Measurements from ENCODE around the gene MRO.
"Not testable (repeated sequence)": the region's sequence is repeated elsewhere in the genome, so short reads cannot be mapped to it uniquely, and the experiment has no call there.

Gene MRO

GRCh38 chr18:50819728-50820378 lies at the start of gene MRO:
MRO (minus strand) TSS chr18:50820016; CDS start chr18:50809400, 10,616 bp downstream.
- peaks cover 36% of the 10 kb centered on the region for H3K4me1 ChIP-seq (ENCODE audit: control insufficient read depth, insufficient read depth, low read length)
- H3K27me3 ChIP-seq (ENCODE audit: control insufficient read depth, insufficient read depth, low read length), result no peaks in the 10 kb centered on the region
- H3K4me3 ChIP-seq (ENCODE audit: low read depth, low read length), result peak within 1 kb of the TSS; percentile 55
- peak within 1 kb of the TSS; percentile 18 for H3K9ac ChIP-seq (ENCODE audit: low read length)
- no peaks in the 10 kb centered on the region for H3K36me3 ChIP-seq (ENCODE audit: control insufficient read depth, insufficient read depth, low read length)
- no peak within 1 kb of the TSS for H3K27ac ChIP-seq (ENCODE audit: low read depth, low read length)
- no peaks in the 10 kb centered on the region for H3K9me3 ChIP-seq (ENCODE audit: control insufficient read depth, insufficient read depth, low read depth, low read length)

- no peaks in the 10 kb centered on the region for H3K36me3 ChIP-seq (ENCODE audit: control insufficient read depth, insufficient read depth, low read length)
- no peak overlapping the region for H3K27ac ChIP-seq (ENCODE audit: low read depth, low read length)
- H3K4me3 ChIP-seq (ENCODE audit: low read depth, low read length), result no peak overlapping the region
- no peak overlapping the region for H3K9ac ChIP-seq (ENCODE audit: low read length)
- H3K27me3 ChIP-seq (ENCODE audit: control insufficient read depth, insufficient read depth, low read length), result no peaks in the 10 kb centered on the region
- H3K4me1 ChIP-seq (ENCODE audit: control insufficient read depth, insufficient read depth, low read length), result 0 out of 2 replicates have a peak, but pooled peaks cover 4% of the 10 kb centered on the region
- H3K9me3 ChIP-seq (ENCODE audit: control insufficient read depth, insufficient read depth, low read depth, low read length), result no peaks in the 10 kb centered on the region
Measured at GRCh38 chr18:50869150-50869549, 49.3 kb upstream of the MRO start.

GRCh38 chr18:50866765-50867164 lies 46.9 kb upstream of the MRO start:
- no peaks in the 10 kb centered on the region for H3K27me3 ChIP-seq (ENCODE audit: control insufficient read depth, insufficient read depth, low read length)
- H3K36me3 ChIP-seq (ENCODE audit: control insufficient read depth, insufficient read depth, low read length), result no peaks in the 10 kb centered on the region
- no peak overlapping the region for H3K4me3 ChIP-seq (ENCODE audit: low read depth, low read length)
- no peak overlapping the region for H3K9ac ChIP-seq (ENCODE audit: low read length)
- H3K9me3 ChIP-seq (ENCODE audit: control insufficient read depth, insufficient read depth, low read depth, low read length), result no peaks in the 10 kb centered on the region
- H3K4me1 ChIP-seq (ENCODE audit: control insufficient read depth, insufficient read depth, low read length), result 0 out of 2 replicates have a peak, but pooled peaks cover 4% of the 10 kb centered on the region
- H3K27ac ChIP-seq (ENCODE audit: low read depth, low read length), result no peak overlapping the region

- H3K36me3 ChIP-seq (ENCODE audit: control insufficient read depth, insufficient read depth, low read length), result no peaks in the 10 kb centered on the region
- H3K4me1 ChIP-seq (ENCODE audit: control insufficient read depth, insufficient read depth, low read length), result no peaks in the 10 kb centered on the region
- no peaks in the 10 kb centered on the region for H3K9me3 ChIP-seq (ENCODE audit: control insufficient read depth, insufficient read depth, low read depth, low read length)
- no peaks in the 10 kb centered on the region for H3K27me3 ChIP-seq (ENCODE audit: control insufficient read depth, insufficient read depth, low read length)
- H3K4me3 ChIP-seq (ENCODE audit: low read depth, low read length), result no peak overlapping the region
- no peak overlapping the region for H3K9ac ChIP-seq (ENCODE audit: low read length)
- no peak overlapping the region for H3K27ac ChIP-seq (ENCODE audit: low read depth, low read length)
Measured at GRCh38 chr18:50863840-50864375, 44.1 kb upstream of the MRO start.

- H3K9me3 ChIP-seq (ENCODE audit: control insufficient read depth, insufficient read depth, low read depth, low read length), result no peaks in the 10 kb centered on the region
- no peaks in the 10 kb centered on the region for H3K36me3 ChIP-seq (ENCODE audit: control insufficient read depth, insufficient read depth, low read length)
- H3K4me3 ChIP-seq (ENCODE audit: low read depth, low read length), result no peak overlapping the region
- H3K27ac ChIP-seq (ENCODE audit: low read depth, low read length), result no peak overlapping the region
- H3K4me1 ChIP-seq (ENCODE audit: control insufficient read depth, insufficient read depth, low read length), result no peaks in the 10 kb centered on the region
- no peaks in the 10 kb centered on the region for H3K27me3 ChIP-seq (ENCODE audit: control insufficient read depth, insufficient read depth, low read length)
- no peak overlapping the region for H3K9ac ChIP-seq (ENCODE audit: low read length)
Measured at GRCh38 chr18:50862401-50862800, 42.6 kb upstream of the MRO start.

GRCh38 chr18:50861617-50862016 lies 41.8 kb upstream of the MRO start:
- Histone ChIP-seq H3K9ac (ENCODE audit: low read length) (no peak overlapping the region), H3K4me1 (ENCODE audit: control insufficient read depth, insufficient read depth, low read length) (no peaks in the 10 kb centered on the region), H3K9me3 (ENCODE audit: control insufficient read depth, insufficient read depth, low read depth, low read length) (no peaks in the 10 kb centered on the region), H3K4me3 (ENCODE audit: low read depth, low read length) (no peak overlapping the region), H3K27ac (ENCODE audit: low read depth, low read length) (no peak overlapping the region), H3K36me3 (ENCODE audit: control insufficient read depth, insufficient read depth, low read length) (no peaks in the 10 kb centered on the region), H3K27me3 (ENCODE audit: control insufficient read depth, insufficient read depth, low read length) (no peaks in the 10 kb centered on the region)

GRCh38 chr18:50859793-50860555 lies 40.2 kb upstream of the MRO start:
- H3K9me3 ChIP-seq (ENCODE audit: control insufficient read depth, insufficient read depth, low read depth, low read length), result no peaks in the 10 kb centered on the region
- no peak overlapping the region for H3K27ac ChIP-seq (ENCODE audit: low read depth, low read length)
- H3K36me3 ChIP-seq (ENCODE audit: control insufficient read depth, insufficient read depth, low read length), result no peaks in the 10 kb centered on the region
- no peaks in the 10 kb centered on the region for H3K27me3 ChIP-seq (ENCODE audit: control insufficient read depth, insufficient read depth, low read length)
- H3K4me3 ChIP-seq (ENCODE audit: low read depth, low read length), result no peak overlapping the region
- no peaks in the 10 kb centered on the region for H3K4me1 ChIP-seq (ENCODE audit: control insufficient read depth, insufficient read depth, low read length)
- no peak overlapping the region for H3K9ac ChIP-seq (ENCODE audit: low read length)

GRCh38 chr18:50857694-50858093 lies 37.9 kb upstream of the MRO start:
- Histone ChIP-seq H3K27me3 (ENCODE audit: control insufficient read depth, insufficient read depth, low read length) (no peaks in the 10 kb centered on the region), H3K9me3 (ENCODE audit: control insufficient read depth, insufficient read depth, low read depth, low read length) (no peaks in the 10 kb centered on the region), H3K27ac (ENCODE audit: low read depth, low read length) (no peak overlapping the region), H3K9ac (ENCODE audit: low read length) (no peak overlapping the region), H3K36me3 (ENCODE audit: control insufficient read depth, insufficient read depth, low read length) (no peaks in the 10 kb centered on the region), H3K4me1 (ENCODE audit: control insufficient read depth, insufficient read depth, low read length) (no peaks in the 10 kb centered on the region), H3K4me3 (ENCODE audit: low read depth, low read length) (no peak overlapping the region)

- not testable (repeated sequence) for H3K9ac ChIP-seq (ENCODE audit: low read length); H3K36me3 ChIP-seq (ENCODE audit: control insufficient read depth, insufficient read depth, low read length); H3K27ac ChIP-seq (ENCODE audit: low read depth, low read length); H3K27me3 ChIP-seq (ENCODE audit: control insufficient read depth, insufficient read depth, low read length); H3K4me1 ChIP-seq (ENCODE audit: control insufficient read depth, insufficient read depth, low read length); H3K9me3 ChIP-seq (ENCODE audit: control insufficient read depth, insufficient read depth, low read depth, low read length); H3K4me3 ChIP-seq (ENCODE audit: low read depth, low read length)
Measured at GRCh38 chr18:50857166-50857565, 37.4 kb upstream of the MRO start.

- no peak overlapping the region for H3K4me3 ChIP-seq (ENCODE audit: low read depth, low read length)
- no peaks in the 10 kb centered on the region for H3K9me3 ChIP-seq (ENCODE audit: control insufficient read depth, insufficient read depth, low read depth, low read length)
- no peak overlapping the region for H3K27ac ChIP-seq (ENCODE audit: low read depth, low read length)
- H3K27me3 ChIP-seq (ENCODE audit: control insufficient read depth, insufficient read depth, low read length), result no peaks in the 10 kb centered on the region
- no peaks in the 10 kb centered on the region for H3K4me1 ChIP-seq (ENCODE audit: control insufficient read depth, insufficient read depth, low read length)
- no peak overlapping the region for H3K9ac ChIP-seq (ENCODE audit: low read length)
- no peaks in the 10 kb centered on the region for H3K36me3 ChIP-seq (ENCODE audit: control insufficient read depth, insufficient read depth, low read length)
Measured at GRCh38 chr18:50855976-50856757, 36.4 kb upstream of the MRO start.

- Histone ChIP-seq H3K9ac (ENCODE audit: low read length) (no peak overlapping the region), H3K27ac (ENCODE audit: low read depth, low read length) (no peak overlapping the region), H3K4me1 (ENCODE audit: control insufficient read depth, insufficient read depth, low read length) (no peaks in the 10 kb centered on the region), H3K4me3 (ENCODE audit: low read depth, low read length) (no peak overlapping the region), H3K36me3 (ENCODE audit: control insufficient read depth, insufficient read depth, low read length) (no peaks in the 10 kb centered on the region), H3K27me3 (ENCODE audit: control insufficient read depth, insufficient read depth, low read length) (no peaks in the 10 kb centered on the region), H3K9me3 (ENCODE audit: control insufficient read depth, insufficient read depth, low read depth, low read length) (no peaks in the 10 kb centered on the region)
Measured at GRCh38 chr18:50853863-50854271, 34.1 kb upstream of the MRO start.
